Measurements from ENCODE around the gene XYLT2.

- TF ChIP-seq POLR2A (IDR thresholded peaks at IDR 0.05; ENCODE audit: low read depth, low read length) (no peak), CTCF (IDR thresholded peaks at IDR 0.05; ENCODE audit: extremely low read depth in 1 of 2, insufficient read depth in 1 of 2, low read depth in 1 of 2, low read length in 2 of 2) (no peak), POLR2AphosphoS5 (IDR thresholded peaks at IDR 0.05; ENCODE audit: insufficient read depth, low read depth, low read length) (no peak), EZH2 (IDR thresholded peaks at IDR 0.05; ENCODE audit: borderline replicate concordance, low read depth, low read length, severe bottlenecking) (no peak), MAX (IDR thresholded peaks at IDR 0.05; ENCODE audit: insufficient read depth, insufficient read length) (no peak), JUN (IDR thresholded peaks at IDR 0.05; ENCODE audit: borderline replicate concordance, insufficient read depth, insufficient read length, low read depth) (no peak), GATA2 (IDR thresholded peaks at IDR 0.05; ENCODE audit: insufficient read depth, insufficient read length, low read depth, low read length) (no peak), FOS (IDR thresholded peaks at IDR 0.05; ENCODE audit: borderline replicate concordance, insufficient read depth, low read length) (no peak), MYC (IDR thresholded peaks at IDR 0.05; ENCODE audit: low read depth, low read length) (no peak)
These were observed 40.6 kb downstream of the XYLT2 start for GRCh38 chr17:50386510-50386909.
